ENCODE results near the gene SDCCAG8. TPM values are rescaled to one million over a fixed set of nuclear protein-coding genes. Genes with fewer than 3 reads are reported as not detected.

The SDCCAG8 gene
- total and polyA plus RNA-seq, 2 of the 8 experiments (the other 6 are each of a cell fraction or from before 2014, with no cell fraction given): 15.6 to 21.0 TPM

DNA sequence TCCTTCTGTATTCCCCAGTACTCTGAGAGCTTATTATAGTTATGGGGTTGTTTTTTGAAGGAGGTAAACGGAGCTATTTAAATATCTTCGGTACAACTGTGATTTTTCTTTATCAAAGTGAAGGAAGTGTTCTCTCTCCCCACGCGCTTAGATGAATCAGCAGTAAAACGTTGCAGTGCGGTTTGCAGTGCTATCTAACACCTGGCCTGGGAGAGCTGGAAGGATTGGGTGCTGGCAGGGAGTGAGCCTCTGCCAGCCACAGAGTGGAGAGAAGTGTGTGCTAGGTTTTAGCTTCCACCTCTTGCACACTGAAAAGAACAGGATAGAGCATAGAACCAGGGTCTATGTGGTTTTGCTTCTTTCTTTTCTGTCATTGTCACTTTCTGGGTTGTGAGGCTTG lies 165.9 kb downstream of the SDCCAG8 start:
- H3K4me3 ChIP-seq (ENCODE audit: extremely low read depth in 1 of 4, insufficient read depth in 2 of 4, low read depth in 3 of 4, low read length in 4 of 4): no peak overlapping the region
- no peak overlapping the region for H3K23ac ChIP-seq (ENCODE audit: insufficient read length)
- H3K9ac ChIP-seq (replicated peaks in 1 of 4; ENCODE audit: extremely low read depth in 1 of 4, low read depth in 3 of 4, low read length in 3 of 4): no peak overlapping the region
- H2BK15ac ChIP-seq (ENCODE audit: low read length): no peak overlapping the region
- H3K79me1 ChIP-seq (ENCODE audit: low read depth, low read length): no peaks in the 10 kb centered on the region
- H3K9me3 ChIP-seq (ENCODE audit: insufficient read depth in 2 of 2, low read depth in 1 of 2, low read length in 1 of 2): no peaks in the 10 kb centered on the region
- H3K4me2 ChIP-seq (ENCODE audit: insufficient read depth in 1 of 2, low read depth in 2 of 2, low read length in 2 of 2): no peak overlapping the region
- FAIRE-seq (no peak), DNase-seq (ENCODE audit: low read depth in 1 of 2, low spot score in 2 of 2) (no peak)
- ChIA-PET CTCF (ENCODE audit: partially characterized antibody) (interaction anchor here (0.9 to 1.0 kb wide), 2 partner anchors 11 to 334 kb away, joined by 3 to 4 read pairs; no protein-coding TSS in a partner anchor), POLR2A (ENCODE audit: partially characterized antibody) (no interaction called here)
- H3K27me3 ChIP-seq (replicated peaks in 1 of 4; ENCODE audit: control insufficient read depth in 3 of 4, extremely low read depth in 1 of 4, insufficient read depth in 3 of 4, low read length in 3 of 4): no peaks in the 10 kb centered on the region
- H2AFZ ChIP-seq (ENCODE audit: low read length): no peak overlapping the region
- no peak overlapping the region for H3K18ac ChIP-seq (ENCODE audit: extremely low read depth, low read length)
- H3K27ac ChIP-seq (ENCODE audit: low read depth, low read length): no peak overlapping the region
- H3K79me2 ChIP-seq (ENCODE audit: control insufficient read depth in 1 of 2, insufficient read depth in 2 of 2, low read length in 2 of 2): no peaks in the 10 kb centered on the region
- H3K4ac ChIP-seq (replicated peaks; ENCODE audit: insufficient read length, low read depth, low read length): no peak overlapping the region
- no peaks in the 10 kb centered on the region for H3K23me2 ChIP-seq (ENCODE audit: low read depth, low read length)
- H3K36me3 ChIP-seq (ENCODE audit: control insufficient read depth in 2 of 4, insufficient read depth in 4 of 4, low read length in 3 of 4): no peaks in the 10 kb centered on the region
- H4K91ac ChIP-seq (replicated peaks; ENCODE audit: insufficient read length, low read length): peak overlapping the region; percentile 39
- TF ChIP-seq YY1 (IDR thresholded peaks at IDR 0.05; ENCODE audit: low read depth, low read length) (no peak), SP1 (IDR thresholded peaks at IDR 0.05; ENCODE audit: low read depth, low read length) (0 out of 2 replicates have a peak, but pooled peaks have one; percentile 73), BACH1 (IDR thresholded peaks at IDR 0.05; ENCODE audit: low read length) (peak; percentile 82), CHD2 (IDR thresholded peaks at IDR 0.05; ENCODE audit: low read length) (no peak), MAFK (IDR thresholded peaks at IDR 0.05; ENCODE audit: low read depth, low read length) (peak; percentile 68; the same call in 1 of the 2 replicates)
- H3K4me1 ChIP-seq (replicated peaks in 1 of 4; ENCODE audit: control insufficient read depth in 3 of 4, insufficient read depth in 4 of 4, low read length in 3 of 4): no peaks in the 10 kb centered on the region; a peak in 2 of 7 replicates
- H4K5ac ChIP-seq (ENCODE audit: insufficient read length, low read depth, low read length): no peak overlapping the region
- no peak overlapping the region for H2BK20ac ChIP-seq (ENCODE audit: low read length)
- H3K56ac ChIP-seq (replicated peaks; ENCODE audit: insufficient read length, low read depth, low read length): no peak overlapping the region
- H4K8ac ChIP-seq (ENCODE audit: extremely low read depth, insufficient read depth, low read length): no peak overlapping the region
- H3K14ac ChIP-seq (ENCODE audit: insufficient read length): no peak overlapping the region
- no peak overlapping the region for H2BK120ac ChIP-seq (replicated peaks; ENCODE audit: low read depth, low read length)
- H4K20me1 ChIP-seq (replicated peaks in 1 of 2; ENCODE audit: control insufficient read depth in 1 of 2, insufficient read depth in 2 of 2, low read length in 2 of 2): no peaks in the 10 kb centered on the region
- no peak overlapping the region for H2BK5ac ChIP-seq (ENCODE audit: low read depth, low read length)
- 60% methylated on average over 6 of the region's 6 CpGs; no CpG with 5 or more reads in 1 of the 2 experiments for WGBS, 2 experiments (ENCODE audit: extremely low coverage in 1 of 2, insufficient coverage in 1 of 2, insufficient read length in 1 of 2, insufficient replicate concordance in 2 of 2, low coverage in 1 of 2, low lambda C conversion rate in 2 of 2, missing lambda C conversion rate in 1 of 2)
- H2AK5ac ChIP-seq (ENCODE audit: low read depth, low read length): no peak overlapping the region
- H2BK12ac ChIP-seq (ENCODE audit: low read depth, low read length): no peak overlapping the region

Measured in H1 (cell line).